GM12878 (cell line): ENCODE measurements around the gene PEX11A.

Source experiments
- CREM ChIP-seq: IDR thresholded peaks from 2 replicates; pipeline ENCODE4 v1.6.1; 2014; ENCODE audit warnings: antibody characterized with exemption, low read depth
- CTCF ChIP-seq, 3 experiments: IDR thresholded peaks in 2 of 3; conservative IDR thresholded peaks in 1 of 3; 2 replicates each; pipeline ENCODE4 v1.5.1; 2011; ENCODE audit warnings: low read depth in 3 of 3, low read length in 3 of 3, mild to moderate bottlenecking in 3 of 3, control low read depth in 2 of 3, moderate library complexity in 2 of 3, inconsistent platforms in 1 of 3, mixed read lengths in 1 of 3; ENCODE audit not compliant: control insufficient read depth in 2 of 3, insufficient read depth in 1 of 3; ENCODE audit errors: extremely low read depth in 1 of 3
- HCFC1 ChIP-seq: fragments of 150-350 bp; IDR thresholded peaks from 2 replicates; pipeline ENCODE4 v1.6.1; 2014; ENCODE audit warnings: low read length
- POLR2AphosphoS2 ChIP-seq: IDR thresholded peaks from 2 replicates; pipeline ENCODE4 v1.6.1; 2011; ENCODE audit warnings: low read depth, mild to moderate bottlenecking, low read length, improper control_type of control experiment, moderate library complexity
- SIN3A ChIP-seq: IDR thresholded peaks from 2 replicates; pipeline ENCODE4 v1.6.1; 2012; ENCODE audit warnings: low read depth, low read length, improper control_type of control experiment
- SMC3 ChIP-seq: IDR thresholded peaks from 2 replicates; pipeline ENCODE4 v1.6.1; 2011; ENCODE audit warnings: low read length, improper control_type of control experiment, borderline replicate concordance
- TCF12 ChIP-seq: IDR thresholded peaks from 2 replicates; pipeline ENCODE4 v1.6.1; 2011; ENCODE audit warnings: low read depth, mild to moderate bottlenecking, low read length

GRCh38 chr15:89707577-89707976 is 17.0 kb upstream of the PEX11A start:
- TF ChIP-seq SIN3A = no peak
- no peak for TF ChIP-seq CREM
- no peak for TF ChIP-seq HCFC1
- no peak for TF ChIP-seq CTCF (IDR thresholded peaks at IDR 0.05 in 2 of 3, conservative IDR thresholded peaks at IDR 0.05 in 1 of 3; ENCODE audit: control insufficient read depth in 2 of 3, extremely low read depth in 1 of 3, insufficient read depth in 1 of 3, low read depth in 3 of 3, low read length in 3 of 3)
- TF ChIP-seq POLR2AphosphoS2 = no peak
- TF ChIP-seq TCF12 = no peak
- no peak for TF ChIP-seq SMC3
